Activated T-cell treated with anti-CD3 and anti-CD28 coated beads, Interleukin-2, amount 50 U/mL, for 24 hours (primary cell): ENCODE measurements around the gene NTRK2.

Experiments used
- DNase-seq: peaks from one replicate; pipeline ENCODE4 v3.0.0-alpha.2; 2020
- H3K27ac Mint-ChIP-seq: 2 replicates; pipeline ENCODE4 v1.8.0; 2020; ENCODE audit warnings: mild to moderate bottlenecking, mixed read lengths
- H3K27me3 Mint-ChIP-seq: 2 replicates; pipeline ENCODE4 v1.8.0; 2020; ENCODE audit warnings: mixed read lengths
- H3K36me3 Mint-ChIP-seq: 2 replicates; pipeline ENCODE4 v1.8.0; 2020; ENCODE audit warnings: low read depth, mixed read lengths
- H3K4me1 Mint-ChIP-seq: 2 replicates; pipeline ENCODE4 v1.8.0; 2020; ENCODE audit warnings: low read depth, mixed read lengths
- H3K4me3 Mint-ChIP-seq: 2 replicates; pipeline ENCODE4 v1.8.0; 2020; ENCODE audit warnings: mild to moderate bottlenecking, moderate library complexity, mixed read lengths
- H3K9me3 Mint-ChIP-seq: 2 replicates; pipeline ENCODE4 v1.8.0; 2020; ENCODE audit warnings: mixed read lengths

The NTRK2 gene

GRCh38 chr9:84929068-84929467 lies 259.5 kb downstream of the NTRK2 start:
- no peaks in the 10 kb centered on the region for H3K36me3 Mint-ChIP-seq
- H3K9me3 Mint-ChIP-seq, result no peaks in the 10 kb centered on the region
- DNase-seq, result no peak
- no peaks in the 10 kb centered on the region for H3K4me1 Mint-ChIP-seq
- no peak overlapping the region for H3K4me3 Mint-ChIP-seq
- no peak overlapping the region for H3K27ac Mint-ChIP-seq
- peaks cover 4% of the 10 kb centered on the region for H3K27me3 Mint-ChIP-seq

- DNase-seq, result no peak
- no peaks in the 10 kb centered on the region for H3K36me3 Mint-ChIP-seq
- no peak overlapping the region for H3K27ac Mint-ChIP-seq
- H3K27me3 Mint-ChIP-seq, result peaks cover 4% of the 10 kb centered on the region
- no peaks in the 10 kb centered on the region for H3K4me1 Mint-ChIP-seq
- no peak overlapping the region for H3K4me3 Mint-ChIP-seq
- no peaks in the 10 kb centered on the region for H3K9me3 Mint-ChIP-seq
Observed at GRCh38 chr9:84932915-84933527, 263.5 kb downstream of the NTRK2 start.

- Mint-ChIP-seq H3K4me1 (no peaks in the 10 kb centered on the region), H3K36me3 (no peaks in the 10 kb centered on the region), H3K27ac (no peak overlapping the region), H3K9me3 (no peaks in the 10 kb centered on the region), H3K4me3 (no peak overlapping the region), H3K27me3 (peaks cover 2% of the 10 kb centered on the region)
- no peak for DNase-seq
Observed at GRCh38 chr9:84935528-84936117, 266.1 kb downstream of the NTRK2 start.

GRCh38 chr9:84937180-84937579 lies 267.7 kb downstream of the NTRK2 start:
- Mint-ChIP-seq H3K36me3 (no peaks in the 10 kb centered on the region), H3K27ac (no peak overlapping the region), H3K9me3 (no peaks in the 10 kb centered on the region), H3K4me1 (no peaks in the 10 kb centered on the region), H3K27me3 (peaks cover 2% of the 10 kb centered on the region), H3K4me3 (no peak overlapping the region)
- DNase-seq, result no peak

- DNase-seq, result no peak
- Mint-ChIP-seq H3K4me3 (no peak overlapping the region), H3K36me3 (no peaks in the 10 kb centered on the region)
Observed at GRCh38 chr9:84937581-84937980, 268.1 kb downstream of the NTRK2 start.

GRCh38 chr9:84939774-84940173 lies 270.2 kb downstream of the NTRK2 start:
- no peaks in the 10 kb centered on the region for H3K9me3 Mint-ChIP-seq
- H3K4me3 Mint-ChIP-seq, result no peak overlapping the region
- no peak for DNase-seq
- H3K4me1 Mint-ChIP-seq, result no peaks in the 10 kb centered on the region
- H3K27ac Mint-ChIP-seq, result no peak overlapping the region
- H3K27me3 Mint-ChIP-seq, result peaks cover 2% of the 10 kb centered on the region
- no peaks in the 10 kb centered on the region for H3K36me3 Mint-ChIP-seq

More at GRCh38 chr9:84937581-84937980, 268.1 kb downstream of the NTRK2 start:
- peaks cover 2% of the 10 kb centered on the region for H3K27me3 Mint-ChIP-seq
- no peak overlapping the region for H3K27ac Mint-ChIP-seq
- H3K4me1 Mint-ChIP-seq, result no peaks in the 10 kb centered on the region
- H3K9me3 Mint-ChIP-seq, result no peaks in the 10 kb centered on the region

GRCh38 chr9:84940294-84940693 lies 270.8 kb downstream of the NTRK2 start:
- Mint-ChIP-seq H3K9me3 (no peaks in the 10 kb centered on the region), H3K27me3 (peaks cover 2% of the 10 kb centered on the region), H3K36me3 (no peaks in the 10 kb centered on the region), H3K4me1 (no peaks in the 10 kb centered on the region), H3K27ac (no peak overlapping the region), H3K4me3 (no peak overlapping the region)
- DNase-seq, result no peak

GRCh38 chr9:84941792-84942191 lies 272.3 kb downstream of the NTRK2 start:
- H3K4me3 Mint-ChIP-seq, result no peak overlapping the region
- no peak overlapping the region for H3K27ac Mint-ChIP-seq
- H3K27me3 Mint-ChIP-seq, result peaks cover 2% of the 10 kb centered on the region
- H3K9me3 Mint-ChIP-seq, result no peaks in the 10 kb centered on the region
- no peaks in the 10 kb centered on the region for H3K36me3 Mint-ChIP-seq
- no peaks in the 10 kb centered on the region for H3K4me1 Mint-ChIP-seq
- DNase-seq, result no peak

GRCh38 chr9:84943482-84944050 lies 274.0 kb downstream of the NTRK2 start:
- DNase-seq, result no peak
- Mint-ChIP-seq H3K36me3 (no peaks in the 10 kb centered on the region), H3K4me1 (no peaks in the 10 kb centered on the region), H3K27me3 (peaks cover under 1% of the 10 kb centered on the region), H3K9me3 (no peaks in the 10 kb centered on the region), H3K27ac (no peak overlapping the region), H3K4me3 (no peak overlapping the region)

- H3K27ac Mint-ChIP-seq, result no peak overlapping the region
- H3K4me3 Mint-ChIP-seq, result no peak overlapping the region
- H3K4me1 Mint-ChIP-seq, result no peaks in the 10 kb centered on the region
- no peaks in the 10 kb centered on the region for H3K36me3 Mint-ChIP-seq
- DNase-seq, result no peak
- no peaks in the 10 kb centered on the region for H3K9me3 Mint-ChIP-seq
- peaks cover 6% of the 10 kb centered on the region for H3K27me3 Mint-ChIP-seq
Observed at GRCh38 chr9:84945878-84946538, 276.5 kb downstream of the NTRK2 start.

GRCh38 chr9:84947412-84947972 lies 278.0 kb downstream of the NTRK2 start:
- H3K36me3 Mint-ChIP-seq, result no peaks in the 10 kb centered on the region
- H3K9me3 Mint-ChIP-seq, result no peaks in the 10 kb centered on the region
- no peak overlapping the region for H3K27ac Mint-ChIP-seq
- H3K27me3 Mint-ChIP-seq, result peaks cover 6% of the 10 kb centered on the region
- no peak overlapping the region for H3K4me3 Mint-ChIP-seq
- no peaks in the 10 kb centered on the region for H3K4me1 Mint-ChIP-seq
- no peak for DNase-seq

GRCh38 chr9:84949258-84949657 lies 279.7 kb downstream of the NTRK2 start:
- no peak for DNase-seq
- Mint-ChIP-seq H3K9me3 (no peaks in the 10 kb centered on the region), H3K4me3 (no peak overlapping the region), H3K36me3 (no peaks in the 10 kb centered on the region), H3K4me1 (no peaks in the 10 kb centered on the region), H3K27me3 (peaks cover 14% of the 10 kb centered on the region), H3K27ac (no peak overlapping the region)

GRCh38 chr9:84949971-84950370 lies 280.4 kb downstream of the NTRK2 start:
- Mint-ChIP-seq H3K4me3 (no peak overlapping the region), H3K4me1 (no peaks in the 10 kb centered on the region), H3K27ac (no peak overlapping the region), H3K36me3 (no peaks in the 10 kb centered on the region), H3K27me3 (peaks cover 21% of the 10 kb centered on the region), H3K9me3 (no peaks in the 10 kb centered on the region)
- no peak for DNase-seq

- no peak overlapping the region for H3K4me3 Mint-ChIP-seq
- H3K4me1 Mint-ChIP-seq, result no peaks in the 10 kb centered on the region
- H3K27me3 Mint-ChIP-seq, result peaks cover 28% of the 10 kb centered on the region
- DNase-seq, result no peak
- no peaks in the 10 kb centered on the region for H3K36me3 Mint-ChIP-seq
- no peak overlapping the region for H3K27ac Mint-ChIP-seq
- H3K9me3 Mint-ChIP-seq, result no peaks in the 10 kb centered on the region
Observed at GRCh38 chr9:84950879-84951811, 281.6 kb downstream of the NTRK2 start.
